ENCODE measurements around the gene ZNF407.

Gene ZNF407

GRCh38 chr18:74698881-74699280 lies 101.2 kb downstream of the ZNF407 start:
- no peaks in the 10 kb centered on the region for H3K36me3 ChIP-seq (ENCODE audit: control insufficient read depth, insufficient read depth, low read length)

GRCh38 chr18:74699455-74699854 lies 101.8 kb downstream of the ZNF407 start:
- H3K4me2 ChIP-seq (ENCODE audit: low read length), result peak overlapping the region; percentile 44
- H3K4me3 ChIP-seq (ENCODE audit: low read depth, low read length), result no peak overlapping the region
- no peak for TF ChIP-seq CTCF (IDR thresholded peaks at IDR 0.05)
- H3K4me1 ChIP-seq, result no peaks in the 10 kb centered on the region
- no peaks in the 10 kb centered on the region for H3K9me3 ChIP-seq (ENCODE audit: control insufficient read depth, low read length)
- no peak overlapping the region for H3K9ac ChIP-seq
- H2AFZ ChIP-seq, result peak overlapping the region; percentile 14
- H3K36me3 ChIP-seq (ENCODE audit: control insufficient read depth, insufficient read depth, low read length), result no peaks in the 10 kb centered on the region
- H3K79me2 ChIP-seq, result no peaks in the 10 kb centered on the region
- peak overlapping the region; percentile 13 for H3K27ac ChIP-seq
- no peaks in the 10 kb centered on the region for H3K27me3 ChIP-seq (ENCODE audit: control insufficient read depth, insufficient read depth, low read length)

More at GRCh38 chr18:74698881-74699280, 101.2 kb downstream of the ZNF407 start:
- peak overlapping the region; percentile 44 for H3K4me2 ChIP-seq (ENCODE audit: low read length)
- H3K9me3 ChIP-seq (ENCODE audit: control insufficient read depth, low read length), result no peaks in the 10 kb centered on the region
- H3K4me1 ChIP-seq, result no peaks in the 10 kb centered on the region
- H2AFZ ChIP-seq, result no peak overlapping the region
- H3K27me3 ChIP-seq (ENCODE audit: control insufficient read depth, insufficient read depth, low read length), result no peaks in the 10 kb centered on the region
- no peak overlapping the region for H3K4me3 ChIP-seq (ENCODE audit: low read depth, low read length)
- no peak for TF ChIP-seq CTCF (IDR thresholded peaks at IDR 0.05)
- peak overlapping the region; percentile 13 for H3K27ac ChIP-seq
- H3K9ac ChIP-seq, result no peak overlapping the region
- H3K79me2 ChIP-seq, result no peaks in the 10 kb centered on the region

GRCh38 chr18:74702950-74703349 lies 105.3 kb downstream of the ZNF407 start:
- H3K79me2 ChIP-seq, result no peaks in the 10 kb centered on the region
- no peaks in the 10 kb centered on the region for H3K27me3 ChIP-seq (ENCODE audit: control insufficient read depth, insufficient read depth, low read length)
- H2AFZ ChIP-seq, result no peak overlapping the region
- no peaks in the 10 kb centered on the region for H3K36me3 ChIP-seq (ENCODE audit: control insufficient read depth, insufficient read depth, low read length)
- H3K4me1 ChIP-seq, result no peaks in the 10 kb centered on the region
- no peak overlapping the region for H3K9ac ChIP-seq
- no peaks in the 10 kb centered on the region for H3K9me3 ChIP-seq (ENCODE audit: control insufficient read depth, low read length)
- TF ChIP-seq CTCF (IDR thresholded peaks at IDR 0.05), result no peak
- H3K4me3 ChIP-seq (ENCODE audit: low read depth, low read length), result no peak overlapping the region
- no peak overlapping the region for H3K27ac ChIP-seq
- no peak overlapping the region for H3K4me2 ChIP-seq (ENCODE audit: low read length)

GRCh38 chr18:74708169-74708568 lies 110.5 kb downstream of the ZNF407 start:
- H3K27ac ChIP-seq, result no peak overlapping the region
- no peaks in the 10 kb centered on the region for H3K79me2 ChIP-seq
- no peak overlapping the region for H3K4me3 ChIP-seq (ENCODE audit: low read depth, low read length)
- H3K9me3 ChIP-seq (ENCODE audit: control insufficient read depth, low read length), result no peaks in the 10 kb centered on the region
- no peaks in the 10 kb centered on the region for H3K36me3 ChIP-seq (ENCODE audit: control insufficient read depth, insufficient read depth, low read length)
- H3K4me2 ChIP-seq (ENCODE audit: low read length), result no peak overlapping the region
- H3K9ac ChIP-seq, result no peak overlapping the region
- H3K27me3 ChIP-seq (ENCODE audit: control insufficient read depth, insufficient read depth, low read length), result no peaks in the 10 kb centered on the region
- H2AFZ ChIP-seq, result no peak overlapping the region
- H3K4me1 ChIP-seq, result no peaks in the 10 kb centered on the region
- no peak for TF ChIP-seq CTCF (IDR thresholded peaks at IDR 0.05)

- TF ChIP-seq CTCF (IDR thresholded peaks at IDR 0.05), result no peak
- no peak overlapping the region for H3K27ac ChIP-seq
- no peaks in the 10 kb centered on the region for H3K9me3 ChIP-seq (ENCODE audit: control insufficient read depth, low read length)
- H3K9ac ChIP-seq, result no peak overlapping the region
- peak overlapping the region; percentile 7 for H3K4me2 ChIP-seq (ENCODE audit: low read length)
- no peaks in the 10 kb centered on the region for H3K4me1 ChIP-seq
- no peak overlapping the region for H2AFZ ChIP-seq
- no peaks in the 10 kb centered on the region for H3K79me2 ChIP-seq
- no peaks in the 10 kb centered on the region for H3K27me3 ChIP-seq (ENCODE audit: control insufficient read depth, insufficient read depth, low read length)
- H3K36me3 ChIP-seq (ENCODE audit: control insufficient read depth, insufficient read depth, low read length), result no peaks in the 10 kb centered on the region
- no peak overlapping the region for H3K4me3 ChIP-seq (ENCODE audit: low read depth, low read length)
These were observed 111.8 kb downstream of the ZNF407 start for GRCh38 chr18:74709452-74709851.

Data from parathyroid adenoma (tissue), 2 donors.